Ascending aorta (tissue), 2 donors: ENCODE measurements around the gene ANTKMT. TPM values are rescaled to one million over a fixed set of nuclear protein-coding genes. Genes with fewer than 3 reads are reported as not detected.

Experiments used
- DNase-seq, 2 donors: peaks; one replicate each; pipeline ENCODE4 v3.0.0-alpha.2; 2019; ENCODE audit warnings: low spot score in 2 of 2
- H3K27ac ChIP-seq, 2 donors: fragments of 200-600 bp; sonication (generic); one replicate each; pipeline ENCODE4 v1.5.1; 2016 to 2017; ENCODE audit warnings: mild to moderate bottlenecking in 1 of 2
- H3K27me3 ChIP-seq: fragments of 200-600 bp; sonication (generic); one replicate; pipeline ENCODE4 v1.5.1; 2017
- H3K36me3 ChIP-seq, 2 donors: fragments of 200-600 bp; sonication (generic); one replicate each; pipeline ENCODE4 v1.5.1; 2016
- H3K4me1 ChIP-seq, 2 donors: fragments of 200-600 bp; sonication (generic); one replicate each; pipeline ENCODE4 v1.5.1; 2016 to 2017; ENCODE audit warnings: mild to moderate bottlenecking in 1 of 2
- H3K4me3 ChIP-seq, 2 donors: fragments of 200-600 bp; sonication (generic); one replicate each; pipeline ENCODE4 v1.5.1; 2016 to 2017; ENCODE audit warnings: mild to moderate bottlenecking in 1 of 2
- H3K9me3 ChIP-seq, 2 donors: fragments of 200-600 bp; sonication (generic); one replicate each; pipeline ENCODE4 v1.5.1; 2016
- CTCF ChIP-seq, 3 experiments: fragments of 200-600 bp in 2 of 3; fragments of 450-650 bp in 1 of 3; sonication (generic) in 2 of 3; IDR thresholded peaks; one replicate each; pipeline ENCODE4 v1.5.1; 2016 to 2019; ENCODE audit warnings: antibody characterized with exemption in 3 of 3, mild to moderate bottlenecking in 1 of 3, moderate library complexity in 1 of 3
- intact Hi-C: fragments of 100-400 bp; cut with DNase I; formaldehyde crosslinking; loops from one replicate; pipeline ENCODE4 v1.15.1; 2023
- total RNA-seq: library from RNA; depleted of rRNA; stranded (reverse); fragments of >200 nt; gene quantifications from one replicate; pipeline ENCODE4 v1.1.0, GENCODE V29; 2016

ANTKMT gene
- total RNA-seq, 1 donor from 2014 or later: 105 TPM

GRCh38 chr16:677316-678190 lies 43.4 kb upstream of the ANTKMT start:
- Histone ChIP-seq H3K27me3 (no peaks in the 10 kb centered on the region), H3K4me1 (peaks cover 14 to 25% of the 10 kb centered on the region in 2 donors), H3K9me3 (no peaks in the 10 kb centered on the region), H3K4me3 (no peak overlapping the region), H3K27ac (no peak overlapping the region), H3K36me3 (peaks cover 23 to 25% of the 10 kb centered on the region in 2 donors)
- DNase-seq: no peak
- intact Hi-C loops: no loop called here
- no peak for TF ChIP-seq CTCF (IDR thresholded peaks at IDR 0.05)

- Histone ChIP-seq H3K4me1 (peaks cover 15 to 28% of the 10 kb centered on the region in 2 donors), H3K9me3 (no peaks in the 10 kb centered on the region), H3K27ac (no peak overlapping the region), H3K4me3 (no peak overlapping the region), H3K27me3 (no peaks in the 10 kb centered on the region), H3K36me3 (peaks cover 18 to 20% of the 10 kb centered on the region in 2 donors)
- no peak for DNase-seq
- intact Hi-C loops: no loop called here
- no peak for TF ChIP-seq CTCF (IDR thresholded peaks at IDR 0.05)
Observed at GRCh38 chr16:678209-678857, 42.6 kb upstream of the ANTKMT start.

- no peak for TF ChIP-seq CTCF (IDR thresholded peaks at IDR 0.05)
- Histone ChIP-seq H3K36me3 (peaks cover 13 to 15% of the 10 kb centered on the region in 2 donors), H3K27ac (peak overlapping the region; percentile 85 to 90), H3K4me1 (peaks cover 20 to 32% of the 10 kb centered on the region in 2 donors), H3K9me3 (no peaks in the 10 kb centered on the region), H3K4me3 (peak overlapping the region; percentile 89 to 90), H3K27me3 (no peaks in the 10 kb centered on the region)
- DNase-seq: peak in 1 of 2 donors; percentile 81
- intact Hi-C loops: no loop called here
Observed at GRCh38 chr16:678858-679813, 41.8 kb upstream of the ANTKMT start.

GRCh38 chr16:679814-680624 lies 40.9 kb upstream of the ANTKMT start, which contains the start of gene STUB1:
Gene STUB1 (plus strand): TSS chr16:680410. CDS start chr16:680526, 116 bp downstream.
- intact Hi-C loops: loop anchor here (2.0 kb wide), 1 partner anchor 43 kb away; the partner anchor contains the start of gene METTL26
- TF ChIP-seq CTCF (IDR thresholded peaks at IDR 0.05): peak in 1 of 3 experiments; percentile 10
- peak within 1 kb of the TSS; percentile 85 to 90 for H3K27ac ChIP-seq
- peaks cover 13 to 15% of the 10 kb centered on the region in 2 donors for H3K36me3 ChIP-seq
- DNase-seq: peak in 1 of 2 donors; percentile 90
- H3K9me3 ChIP-seq: no peaks in the 10 kb centered on the region
- H3K4me1 ChIP-seq: peaks cover 20 to 38% of the 10 kb centered on the region in 2 donors
- H3K4me3 ChIP-seq: peak within 1 kb of the TSS; percentile 89 to 90
- no peaks in the 10 kb centered on the region for H3K27me3 ChIP-seq
